K562 (cell line): ENCODE results near the gene FRMD5. TPM values are rescaled to one million over a fixed set of nuclear protein-coding genes. Genes with fewer than 3 reads are reported as not detected.

Experiments used
- ATAC-seq: fragments of 200-7000 bp; cut with Tn5 transposase; 3 replicates; pipeline ENCODE4 v1.9.1; 2020; ENCODE audit warnings: moderate library complexity
- BruUV-seq: library from RNA; stranded (reverse); fragments of 400-500 nt; replicated peaks from 2 replicates; lab custom pipeline; 2021; lab: Mats Ljungman, UMichigan
- CTCF ChIA-PET: fragments of 300-600 bp; formaldehyde crosslinking; extraction: SDS; loops from one replicate; lab custom pipeline; 2021; ENCODE audit warnings: low intra/inter-chr PET ratio; lab: Yijun Ruan, JAX
- POLR2A ChIA-PET: fragments of 300-600, 350-650 bp; sonication (Branson Sonifier 250); formaldehyde crosslinking; extraction: SDS; loops from one replicate; lab custom pipeline; 2021; ENCODE audit warnings: antibody characterized with exemption, inconsistent platforms; lab: Yijun Ruan, JAX
- DNase-seq, 4 experiments: peaks; one replicate each; pipeline versions ENCODE4 v3.0.0 to v3.0.0-alpha.2; 2011 to 2018; ENCODE audit warnings: low spot score in 3 of 4, mixed read lengths in 3 of 4; ENCODE audit errors: extremely low read depth in 1 of 4
- FAIRE-seq: peaks from 2 replicates; lab custom pipeline; 2011; peaks lifted over from hg19 to GRCh38; lab: Jason Lieb, UNC
- H2AFZ ChIP-seq: 2 replicates; pipeline ENCODE4 v1.6.0; 2011; ENCODE audit warnings: low read depth, low read length, control low read depth, inconsistent platforms
- H3K27ac ChIP-seq: fragments of 200-600 bp; 3 replicates; pipeline ENCODE4 v1.8.0; 2011; ENCODE audit warnings: low read depth, mild to moderate bottlenecking, control low read depth, inconsistent platforms, low read length, moderate library complexity, mixed read lengths; ENCODE audit errors: extremely low read depth
- H3K27me3 ChIP-seq, 2 experiments: fragments of 300-600 bp in 1 of 2; 2 replicates in 1 of 2; 3 replicates in 1 of 2; pipeline versions ENCODE4 v1.6.0 to v1.8.0; 2011; ENCODE audit warnings: inconsistent platforms in 2 of 2, low read length in 2 of 2, mild to moderate bottlenecking in 1 of 2, mixed read lengths in 1 of 2, moderate library complexity in 1 of 2; ENCODE audit not compliant: control insufficient read depth in 2 of 2, insufficient read depth in 2 of 2
- H3K36me3 ChIP-seq: fragments of 300-600 bp; 3 replicates; pipeline ENCODE4 v1.8.0; 2011; ENCODE audit warnings: mild to moderate bottlenecking, low read length, inconsistent platforms; ENCODE audit not compliant: control insufficient read depth, insufficient read depth
- H3K4me1 ChIP-seq, 2 experiments: fragments of 200-600 bp in 1 of 2; replicated peaks in 1 of 2; 2 replicates in 1 of 2; 3 replicates in 1 of 2; pipeline versions ENCODE4 v1.5.1 to v1.8.0; 2011; ENCODE audit warnings: inconsistent platforms in 2 of 2, low read length in 2 of 2, mild to moderate bottlenecking in 1 of 2, mixed read lengths in 1 of 2, moderate library complexity in 1 of 2; ENCODE audit not compliant: control insufficient read depth in 2 of 2, insufficient read depth in 2 of 2
- H3K4me2 ChIP-seq: 2 replicates; pipeline ENCODE4 v1.6.1; 2011; ENCODE audit warnings: low read length, control low read depth, inconsistent platforms, mixed read lengths; ENCODE audit not compliant: insufficient read depth
- H3K4me3 ChIP-seq: fragments of 200-600 bp; sonication (generic), shearing (Covaris generic); 2 replicates; pipeline ENCODE4 v1.5.1; 2016; ENCODE audit warnings: control low read depth, inconsistent platforms
- H3K79me2 ChIP-seq: fragments of 200-600 bp; 3 replicates; pipeline ENCODE4 v1.8.0; 2011; ENCODE audit warnings: low read length, inconsistent platforms; ENCODE audit not compliant: control insufficient read depth, insufficient read depth
- H3K9ac ChIP-seq, 2 experiments: 2 replicates each; pipeline versions ENCODE4 v1.6.0 to v1.6.1; 2011; ENCODE audit warnings: low read depth in 2 of 2, low read length in 2 of 2, control low read depth in 1 of 2, inconsistent platforms in 1 of 2, mild to moderate bottlenecking in 1 of 2, mixed read lengths in 1 of 2; ENCODE audit not compliant: insufficient read depth in 1 of 2
- H3K9me1 ChIP-seq: one replicate; pipeline ENCODE4 v1.6.0; 2011; ENCODE audit warnings: inconsistent platforms, mild to moderate bottlenecking, low read length, moderate library complexity; ENCODE audit not compliant: control insufficient read depth, insufficient read depth
- H3K9me3 ChIP-seq: replicated peaks from 2 replicates; pipeline ENCODE4 v1.5.1; 2011; ENCODE audit warnings: low read depth, low read length, inconsistent platforms; ENCODE audit not compliant: control insufficient read depth, insufficient read depth
- H4K20me1 ChIP-seq: replicated peaks from 2 replicates; pipeline ENCODE4 v1.6.1; 2011; ENCODE audit warnings: low read length, inconsistent platforms, mixed read lengths; ENCODE audit not compliant: control insufficient read depth, insufficient read depth
- C11orf30 ChIP-seq: fragments of 450-650 bp; IDR thresholded peaks from 2 replicates; pipeline ENCODE4 v1.6.1; 2016; ENCODE audit warnings: low read depth, mild to moderate bottlenecking
- MAFG ChIP-seq: fragments of 450-650 bp; conservative IDR thresholded peaks from 2 replicates; pipeline ENCODE4 v1.6.1; 2016; ENCODE audit warnings: missing genetic modification characterization, missing compliant biosample characterization
- TCFL5 ChIP-seq: fragments of 250-450 bp; sonication (Bioruptor Pico); conservative IDR thresholded peaks from 2 replicates; pipeline ENCODE4 v1.6.1; 2021; ENCODE audit warnings: mild to moderate bottlenecking, moderate library complexity, matching md5 sums
- ZNF316 ChIP-seq: fragments of 450-650 bp; IDR thresholded peaks from 2 replicates; pipeline ENCODE4 v1.6.1; 2016
- ZNF668 ChIP-seq: fragments of 250-450 bp; sonication (Bioruptor Pico); IDR thresholded peaks from 2 replicates; pipeline ENCODE4 v1.8.0; 2022; ENCODE audit warnings: mild to moderate bottlenecking, inconsistent platforms
- WGBS: fragments of 100-300 bp; shearing (Covaris generic); methylation state at CpG from one replicate; pipeline ENCODE4 v1.1.6; 2016; ENCODE audit warnings: low coverage, mixed read lengths; ENCODE audit not compliant: insufficient coverage; ENCODE audit errors: missing lambda C conversion rate; 5-methylcytosine and 5-hydroxymethylcytosine counted together
- in situ Hi-C: fragments of 300-500 bp; cut with MboI; formaldehyde crosslinking; loops from 4 replicates; pipeline ENCODE4 v1.15.0; 2018; ENCODE audit warnings: inconsistent platforms, mixed read lengths
- intact Hi-C: fragments of 100-400 bp; cut with micrococcal nuclease; formaldehyde crosslinking; loops from 2 replicates; pipeline ENCODE4 v1.14.2; 2022
- polyA plus RNA-seq, 8 experiments: library from polyadenylated mRNA; depleted of rRNA in 4 of 8; stranded (reverse) in 5 of 8; unstranded in 3 of 8; fragments of >200 nt; fragmentation: Nextera tagmentation in 2 of 8; fragmentation: Illumina TruSeq in 1 of 8; extraction: Ambion mirVana in 2 of 8; extraction: Trizol in 1 of 8; gene quantifications; 2 replicates each; pipeline versions ENCODE4 v1.2.1 to v1.2.3, GENCODE V29; 2011 to 2014; ENCODE audit warnings: inconsistent platforms in 1 of 8, missing spikeins in 1 of 8
- total RNA-seq, 7 experiments: library from RNA; depleted of rRNA in 6 of 7; stranded (reverse); fragments of >200 nt in 6 of 7; fragmentation: Illumina TruSeq in 2 of 7; extraction: Trizol in 2 of 7; gene quantifications; 2 replicates each; pipeline versions ENCODE4 v1.2.1 to v1.2.3, GENCODE V29; 2011 to 2021; ENCODE audit warnings: low replicate concordance in 1 of 7
- TF ChIP-seq, protein P1 (sequence below): fragments of 250-450 bp; sonication (Bioruptor Pico); IDR thresholded peaks from 2 replicates; pipeline ENCODE4 v1.8.0; 2021; ENCODE audit warnings: borderline replicate concordance, mild to moderate bottlenecking, moderate library complexity; ENCODE audit not compliant: poor library complexity, severe bottlenecking

Gene FRMD5
- total and polyA plus RNA-seq, 9 of the 15 experiments (the other 6 are each of a cell fraction or from before 2014, with no cell fraction given): 0.13 to 0.38 TPM; not detected in 7

DNA sequence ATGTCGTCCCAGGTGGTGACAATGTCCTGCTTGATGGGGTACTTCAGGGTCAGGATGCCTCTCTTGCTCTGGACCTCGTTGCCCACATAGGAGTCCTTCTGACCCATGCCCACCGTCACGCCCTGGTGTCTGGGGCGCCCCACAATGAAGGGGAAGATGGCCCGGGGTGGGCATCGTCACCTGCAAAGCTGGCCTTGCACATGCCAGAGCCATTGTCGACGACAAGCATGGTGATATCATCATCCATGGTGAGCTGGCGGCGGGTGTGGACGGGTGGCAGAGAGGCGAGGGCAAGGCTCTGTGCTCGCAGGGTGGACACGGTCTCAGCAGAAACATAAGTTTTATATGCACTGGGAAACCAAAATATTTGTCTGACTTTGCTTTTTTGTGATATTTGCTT is 205.1 kb downstream of the FRMD5 start (continued):
- TF ChIP-seq, protein P1, sequence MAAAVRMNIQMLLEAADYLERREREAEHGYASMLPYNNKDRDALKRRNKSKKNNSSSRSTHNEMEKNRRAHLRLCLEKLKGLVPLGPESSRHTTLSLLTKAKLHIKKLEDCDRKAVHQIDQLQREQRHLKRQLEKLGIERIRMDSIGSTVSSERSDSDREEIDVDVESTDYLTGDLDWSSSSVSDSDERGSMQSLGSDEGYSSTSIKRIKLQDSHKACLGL (CRISPR knock-in tag): no peak
- TF ChIP-seq TCFL5: no peak
- TF ChIP-seq, all 486 proteins: peak for 0

DNA sequence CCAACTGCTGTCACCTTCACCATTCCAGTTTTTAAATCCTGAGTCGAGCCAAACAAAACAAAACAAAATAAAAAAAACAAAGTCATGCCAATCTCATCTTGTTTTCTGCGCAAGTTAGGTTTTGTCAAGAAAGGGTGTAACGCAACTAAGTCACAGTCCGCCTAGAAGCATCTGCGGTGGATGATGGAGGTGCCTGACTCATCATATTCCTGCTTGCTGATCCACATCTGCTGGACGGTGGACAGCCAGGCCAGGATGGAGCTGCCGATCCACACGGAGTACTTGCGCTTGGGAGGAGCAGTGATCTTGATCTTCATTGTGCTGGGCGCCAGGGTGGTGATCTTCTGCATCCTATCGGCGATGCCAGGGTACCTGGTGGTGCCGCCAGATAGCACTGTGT is 206.2 kb downstream of the FRMD5 start:
- Histone ChIP-seq H3K27me3 (peaks cover 8 to 25% of the 10 kb centered on the region in 2 experiments; a peak in 4 of 5 replicates), H4K20me1 (no peaks in the 10 kb centered on the region), H3K9me3 (no peaks in the 10 kb centered on the region), H3K4me3 (no peak overlapping the region), H2AFZ (no peak overlapping the region), H3K36me3 (no peaks in the 10 kb centered on the region), H3K79me2 (no peaks in the 10 kb centered on the region), H3K9ac (no peak overlapping the region), H3K9me1 (no peaks in the 10 kb centered on the region), H3K4me1 (no peaks in the 10 kb centered on the region), H3K27ac (no peak overlapping the region), H3K4me2 (no peak overlapping the region)
- no peak for TF ChIP-seq ZNF668 (CRISPR knock-in tag)
- peak; percentile 65 for TF ChIP-seq MAFG (tag)
- peak; percentile 66 for TF ChIP-seq ZNF316
- TF ChIP-seq C11orf30: peak; percentile 74
- DNase-seq: no peak
- 2% methylated on average over 13 of the region's 13 CpGs for WGBS
- in situ Hi-C loops (no loop called here), intact Hi-C loops (no loop called here)
- POLR2A ChIA-PET: interaction anchor here (0.6 kb wide), 1 partner anchor 1238 kb away, joined by 3 read pairs; no protein-coding TSS in a partner anchor
- ATAC-seq: no peak
- CTCF ChIA-PET: interaction anchor here (0.6 kb wide), 1 partner anchor 44 kb away, joined by 3 read pairs; no protein-coding TSS in a partner anchor
- peak; percentile 51 for FAIRE-seq
- no TSS peak for BruUV-seq
